NCI-H2107 treated with DMSO at 0.1 percent for 48 hours (cell line): ENCODE results near the gene RNF26.

Source experiments
- DNase-seq: peaks from one replicate; lab custom pipeline; 2025; ENCODE audit not compliant: unreplicated experiment; lab: John Stamatoyannopoulos, UW

RNF26 gene

GRCh38 chr11:119334174-119334930, at the start of gene RNF26:
RNF26 (plus strand) TSS chr11:119334527; CDS start chr11:119335123, 596 bp downstream.
- DNase-seq = peak; percentile 92

GRCh38 chr11:119285431-119285830, 48.9 kb upstream of the RNF26 start:
- no peak for DNase-seq

GRCh38 chr11:119288219-119288618, 46.1 kb upstream of the RNF26 start:
- no peak for DNase-seq

- DNase-seq = no peak
Measured at GRCh38 chr11:119290894-119291497, 43.3 kb upstream of the RNF26 start.

GRCh38 chr11:119293461-119293860, 40.9 kb upstream of the RNF26 start:
- no peak for DNase-seq

GRCh38 chr11:119295178-119295577, 39.1 kb upstream of the RNF26 start:
- DNase-seq = no peak

GRCh38 chr11:119297938-119298337, 36.4 kb upstream of the RNF26 start:
- DNase-seq = no peak

GRCh38 chr11:119298726-119299125, 35.6 kb upstream of the RNF26 start:
- DNase-seq = no peak

- DNase-seq = no peak
Measured at GRCh38 chr11:119299416-119299815, 34.9 kb upstream of the RNF26 start.

GRCh38 chr11:119300198-119300964, 33.9 kb upstream of the RNF26 start:
- no peak for DNase-seq

- DNase-seq = no peak
Measured at GRCh38 chr11:119303227-119303718, 31.1 kb upstream of the RNF26 start.

GRCh38 chr11:119305556-119306372, 28.6 kb upstream of the RNF26 start:
- DNase-seq = no peak

- peak; percentile 23 for DNase-seq
Measured at GRCh38 chr11:119306373-119306890, 27.9 kb upstream of the RNF26 start.

- DNase-seq = no peak
Measured at GRCh38 chr11:119307219-119307618, 27.1 kb upstream of the RNF26 start.

- no peak for DNase-seq
Measured at GRCh38 chr11:119307974-119308373, 26.4 kb upstream of the RNF26 start.

GRCh38 chr11:119309411-119309810, 24.9 kb upstream of the RNF26 start:
- DNase-seq = no peak

- no peak for DNase-seq
Measured at GRCh38 chr11:119309953-119310681, 24.2 kb upstream of the RNF26 start.

- DNase-seq = no peak
Measured at GRCh38 chr11:119310682-119311052, 23.7 kb upstream of the RNF26 start.

GRCh38 chr11:119314726-119315125, 19.6 kb upstream of the RNF26 start:
- no peak for DNase-seq
